Fibroblast of mammary gland (primary cell): ENCODE measurements around the gene CARS1.
"Not testable (repeated sequence)": the region's sequence is repeated elsewhere in the genome, so short reads cannot be mapped to it uniquely, and the experiment has no call there.

Source experiments
- DNase-seq: peaks from one replicate; pipeline ENCODE4 v3.0.0-alpha.2; 2010; ENCODE audit warnings: low read depth
- H3K4me3 ChIP-seq: 2 replicates; pipeline ENCODE4 v1.5.1; 2011; ENCODE audit warnings: low read depth, mild to moderate bottlenecking, low read length, moderate library complexity; ENCODE audit not compliant: control insufficient read depth
- TF ChIP-seq, protein P1 (sequence below): conservative IDR thresholded peaks from 2 replicates; pipeline ENCODE4 v1.5.1; 2011; ENCODE audit warnings: low read depth, low read length, inconsistent platforms; ENCODE audit not compliant: control insufficient read depth, insufficient read depth

The CARS1 gene

GRCh38 chr11:3077189-3077836, 20.1 kb upstream of the CARS1 start:
- no peak overlapping the region for H3K4me3 ChIP-seq
- TF ChIP-seq, protein P1, sequence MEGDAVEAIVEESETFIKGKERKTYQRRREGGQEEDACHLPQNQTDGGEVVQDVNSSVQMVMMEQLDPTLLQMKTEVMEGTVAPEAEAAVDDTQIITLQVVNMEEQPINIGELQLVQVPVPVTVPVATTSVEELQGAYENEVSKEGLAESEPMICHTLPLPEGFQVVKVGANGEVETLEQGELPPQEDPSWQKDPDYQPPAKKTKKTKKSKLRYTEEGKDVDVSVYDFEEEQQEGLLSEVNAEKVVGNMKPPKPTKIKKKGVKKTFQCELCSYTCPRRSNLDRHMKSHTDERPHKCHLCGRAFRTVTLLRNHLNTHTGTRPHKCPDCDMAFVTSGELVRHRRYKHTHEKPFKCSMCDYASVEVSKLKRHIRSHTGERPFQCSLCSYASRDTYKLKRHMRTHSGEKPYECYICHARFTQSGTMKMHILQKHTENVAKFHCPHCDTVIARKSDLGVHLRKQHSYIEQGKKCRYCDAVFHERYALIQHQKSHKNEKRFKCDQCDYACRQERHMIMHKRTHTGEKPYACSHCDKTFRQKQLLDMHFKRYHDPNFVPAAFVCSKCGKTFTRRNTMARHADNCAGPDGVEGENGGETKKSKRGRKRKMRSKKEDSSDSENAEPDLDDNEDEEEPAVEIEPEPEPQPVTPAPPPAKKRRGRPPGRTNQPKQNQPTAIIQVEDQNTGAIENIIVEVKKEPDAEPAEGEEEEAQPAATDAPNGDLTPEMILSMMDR = no peak
- no peak for DNase-seq

GRCh38 chr11:3074912-3075589, 17.8 kb upstream of the CARS1 start:
- no peak overlapping the region for H3K4me3 ChIP-seq
- TF ChIP-seq, protein P1 = no peak
- DNase-seq = no peak

GRCh38 chr11:3073029-3073435, 15.8 kb upstream of the CARS1 start:
- H3K4me3 ChIP-seq = no peak overlapping the region
- TF ChIP-seq, protein P1 = no peak
- DNase-seq = peak; percentile 51

DNA sequence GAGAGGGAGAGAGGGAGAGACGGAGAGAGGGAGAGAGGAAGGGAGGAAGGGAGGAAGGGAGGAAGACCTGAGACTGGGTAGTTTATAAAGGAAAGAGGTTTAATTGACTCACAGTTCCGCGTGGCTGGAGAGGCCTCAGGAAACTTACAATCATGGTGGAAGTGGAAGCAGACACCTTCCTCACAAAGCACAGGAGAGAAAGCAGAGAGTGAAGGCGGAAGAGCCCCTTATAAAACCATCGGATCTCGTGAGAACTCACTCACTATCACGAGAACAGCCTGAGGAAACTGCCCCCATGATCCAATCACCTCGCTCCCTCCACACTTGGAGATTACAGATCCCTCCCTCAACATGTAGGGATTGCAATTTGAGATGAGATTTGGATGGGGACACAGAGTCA, 12.2 kb upstream of the CARS1 start:
- H3K4me3 ChIP-seq = no peak overlapping the region
- TF ChIP-seq, protein P1 = no peak
- DNase-seq = no peak

DNA sequence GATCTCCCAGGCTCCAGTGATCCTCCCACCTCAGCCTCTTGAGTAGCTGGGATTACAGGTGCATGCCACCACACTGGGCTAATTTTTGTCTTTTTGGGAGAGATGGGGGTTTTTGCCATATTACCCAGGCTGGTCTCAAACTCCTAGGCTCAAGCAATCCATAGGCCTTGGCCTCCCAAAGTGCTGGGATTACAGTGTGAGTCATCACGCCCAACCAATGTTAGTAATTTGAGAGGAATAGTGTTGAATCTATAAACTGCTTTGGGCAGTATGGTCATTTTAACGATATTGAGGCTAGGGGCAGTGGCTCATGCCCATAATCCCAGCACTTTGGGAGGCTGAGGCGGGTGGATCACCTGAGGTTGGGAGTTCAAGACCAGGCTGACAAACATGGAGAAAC, 9.1 kb upstream of the CARS1 start:
- H3K4me3 ChIP-seq, DNase-seq: not testable (repeated sequence)

GRCh38 chr11:3064709-3065108, 7.5 kb upstream of the CARS1 start:
- not testable (repeated sequence) for DNase-seq

GRCh38 chr11:3063876-3064275, 6.7 kb upstream of the CARS1 start:
- H3K4me3 ChIP-seq = not testable (repeated sequence)
- DNase-seq = peak; percentile 41

More at GRCh38 chr11:3064709-3065108, 7.5 kb upstream of the CARS1 start:
- not testable (repeated sequence) for H3K4me3 ChIP-seq

GRCh38 chr11:3063432-3063831, 6.2 kb upstream of the CARS1 start:
- DNase-seq, H3K4me3 ChIP-seq: not testable (repeated sequence)

DNA sequence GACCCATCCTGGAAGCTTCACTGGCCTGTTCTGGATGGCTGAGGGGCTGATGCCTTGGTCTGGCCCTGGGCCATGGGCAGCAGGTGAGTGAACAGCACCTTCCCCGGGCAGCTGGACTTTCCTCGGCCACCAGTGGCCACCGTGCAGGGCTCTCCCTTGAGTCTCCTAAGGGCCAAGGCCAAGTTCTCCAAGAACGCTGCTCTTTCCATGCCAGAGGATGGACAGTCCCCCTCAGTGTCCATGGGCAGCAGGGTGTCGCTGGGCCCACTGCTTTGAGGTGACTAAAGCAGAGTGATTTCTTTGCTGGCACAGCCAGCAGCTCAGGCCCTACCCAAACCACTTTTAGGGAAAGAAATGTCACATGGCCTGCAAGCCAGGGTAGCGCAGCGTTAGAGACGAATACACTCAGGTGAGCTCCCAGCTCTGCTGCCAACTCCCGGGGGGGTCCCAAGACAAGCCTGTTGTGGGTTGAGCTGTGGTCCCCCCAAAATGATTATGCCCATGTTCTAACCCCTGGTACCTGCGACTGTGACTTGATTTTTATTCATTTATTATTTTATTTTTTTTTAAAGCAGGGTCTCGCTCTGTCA, 3.3 kb upstream of the CARS1 start:
- H3K4me3 ChIP-seq = no peak overlapping the region
- DNase-seq = no peak
- TF ChIP-seq, protein P1 = no peak
